HuH-7.5 (cell line): ENCODE data around the gene TULP4.

Source experiments
- DNase-seq: peaks from one replicate; pipeline ENCODE4 v3.0.0; 2011; ENCODE audit warnings: low spot score

The TULP4 gene

GRCh38 chr6:158418501-158418900 is 106.2 kb downstream of the TULP4 start:
- no peak for DNase-seq

DNA sequence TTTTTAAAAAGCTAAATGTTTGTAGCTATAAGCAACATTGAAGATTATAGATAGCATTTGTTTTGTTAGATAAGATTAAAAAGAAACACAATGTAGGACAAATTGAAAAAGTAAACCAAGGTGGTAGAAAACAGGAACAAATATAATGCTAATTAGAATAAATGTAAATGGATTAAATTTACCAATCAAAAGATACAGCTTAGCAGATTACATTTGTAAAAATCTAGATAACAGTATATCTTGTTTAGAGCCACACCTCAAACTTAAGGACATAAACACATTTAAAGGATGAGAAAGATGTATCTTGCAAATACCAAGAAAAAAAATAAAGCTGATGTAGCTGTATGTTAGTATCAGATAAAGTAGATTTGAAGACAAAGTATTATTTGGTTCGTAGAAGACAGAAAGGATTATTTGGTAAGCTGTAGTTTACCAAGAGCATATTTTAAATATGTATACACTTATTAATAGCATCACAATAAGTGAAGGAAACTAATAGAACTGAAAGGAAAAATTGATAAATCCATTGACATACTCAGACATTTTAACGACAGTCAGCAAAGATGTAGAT is 107.2 kb downstream of the TULP4 start:
- no peak for DNase-seq

DNA sequence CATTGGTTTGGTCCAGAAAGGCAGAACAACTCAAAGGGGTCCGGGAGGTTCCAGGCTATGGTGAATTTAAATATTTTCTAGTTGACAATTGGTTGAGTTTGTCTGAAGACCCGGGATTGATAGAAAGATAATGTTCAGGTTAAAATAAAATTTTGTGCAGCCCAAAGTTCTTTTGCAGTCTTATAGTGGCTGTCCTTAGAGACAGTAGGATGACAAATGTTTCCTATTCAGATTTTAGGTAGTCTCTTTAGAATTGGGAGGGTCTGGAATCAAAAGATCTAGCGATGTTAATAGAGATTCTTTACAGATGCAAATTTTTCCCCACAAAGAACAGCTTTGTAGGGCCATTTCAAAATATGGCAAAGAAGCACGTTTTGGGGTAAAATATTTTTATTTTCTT is 109.1 kb downstream of the TULP4 start:
- no peak for DNase-seq

- no peak for DNase-seq
These were observed 110.5 kb downstream of the TULP4 start for GRCh38 chr6:158422629-158423238.

GRCh38 chr6:158431036-158431435 is 118.8 kb downstream of the TULP4 start:
- no peak for DNase-seq

DNA sequence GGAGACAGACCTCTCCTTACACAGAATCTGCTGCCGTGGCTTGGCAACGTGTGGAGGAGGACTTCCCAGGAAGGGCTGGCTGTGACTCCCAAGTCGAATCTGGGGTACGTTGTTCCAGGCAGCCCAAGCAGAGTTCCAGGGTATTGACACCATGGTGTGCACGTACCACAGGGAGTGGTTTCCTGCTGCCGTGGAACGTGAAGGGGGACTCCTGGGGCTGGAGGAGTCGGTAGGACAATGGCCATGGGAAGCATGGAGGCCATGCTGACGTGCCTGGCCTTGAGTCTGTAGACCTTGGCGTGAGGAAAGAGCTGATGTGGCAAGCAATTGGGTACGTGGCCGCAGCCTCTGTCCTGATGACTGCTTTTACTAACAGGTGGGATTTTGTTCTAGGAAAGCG is 119.3 kb downstream of the TULP4 start:
- no peak for DNase-seq

GRCh38 chr6:158437571-158437970 is 125.3 kb downstream of the TULP4 start:
- no peak for DNase-seq

DNA sequence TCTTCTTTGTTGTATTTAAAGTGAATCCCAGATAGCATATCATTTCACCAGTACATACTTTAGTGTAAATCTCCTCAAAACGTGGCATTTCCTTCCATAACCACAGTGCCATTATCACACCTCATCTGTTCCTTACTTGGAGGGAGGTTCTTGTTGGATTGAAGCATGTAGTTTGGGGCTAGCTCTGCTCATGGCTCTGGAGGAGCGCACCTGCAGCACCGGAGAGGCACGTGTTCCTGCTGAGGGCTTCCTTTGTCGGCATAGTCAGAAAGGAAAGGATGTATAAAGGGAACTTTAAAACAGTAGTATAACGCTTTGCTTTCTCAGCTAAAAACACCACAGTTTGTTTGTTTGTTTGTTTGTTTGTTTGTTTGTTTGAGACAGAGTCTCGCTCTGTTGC is 126.0 kb downstream of the TULP4 start:
- DNase-seq, result no peak

- DNase-seq, result no peak
These were observed 127.0 kb downstream of the TULP4 start for GRCh38 chr6:158439255-158439654.

DNA sequence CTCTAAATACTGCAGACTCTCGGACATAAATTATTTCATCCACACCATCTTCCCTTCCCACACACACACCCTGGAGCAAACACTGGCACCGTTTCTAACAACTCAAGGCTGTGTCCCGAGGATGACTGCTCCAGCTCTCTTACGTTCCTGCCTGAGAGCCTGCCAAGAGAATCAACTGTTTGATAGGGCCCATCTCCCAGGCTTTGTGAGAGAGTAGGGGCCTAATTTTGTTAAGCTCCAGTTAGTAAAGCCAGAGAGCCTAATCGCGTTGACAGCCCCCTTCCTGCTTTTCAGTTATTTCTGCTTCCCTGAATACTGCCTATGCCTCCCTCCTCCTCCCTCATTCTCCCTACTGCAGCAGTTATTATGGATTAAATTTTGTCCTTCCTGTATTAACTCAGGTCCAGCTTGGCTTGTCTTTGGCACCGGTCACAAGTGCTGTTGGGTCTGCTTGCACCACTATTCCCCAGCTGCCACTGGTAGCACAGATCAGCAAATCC is 129.5 kb downstream of the TULP4 start:
- DNase-seq, result no peak

DNA sequence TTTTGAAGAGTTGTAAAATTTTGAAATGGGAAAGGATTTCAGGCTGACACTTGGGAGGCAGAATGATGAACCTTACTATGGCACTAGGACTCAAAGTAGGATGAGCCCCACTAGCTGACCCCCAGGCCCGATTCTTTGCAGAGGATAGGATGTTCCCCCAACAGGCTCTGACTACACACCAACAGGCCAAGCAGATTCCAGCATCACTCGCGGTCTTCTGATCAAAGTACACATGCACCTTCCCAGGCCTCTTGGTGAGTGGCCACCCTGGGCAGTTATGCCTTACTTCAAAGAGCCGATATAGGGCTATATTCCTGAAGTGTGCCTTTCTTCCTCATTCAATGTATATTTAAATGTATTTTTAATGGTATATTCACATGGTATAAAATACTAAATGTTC is 130.0 kb downstream of the TULP4 start:
- DNase-seq, result no peak

GRCh38 chr6:158445426-158446085 is 133.3 kb downstream of the TULP4 start:
- no peak for DNase-seq

DNA sequence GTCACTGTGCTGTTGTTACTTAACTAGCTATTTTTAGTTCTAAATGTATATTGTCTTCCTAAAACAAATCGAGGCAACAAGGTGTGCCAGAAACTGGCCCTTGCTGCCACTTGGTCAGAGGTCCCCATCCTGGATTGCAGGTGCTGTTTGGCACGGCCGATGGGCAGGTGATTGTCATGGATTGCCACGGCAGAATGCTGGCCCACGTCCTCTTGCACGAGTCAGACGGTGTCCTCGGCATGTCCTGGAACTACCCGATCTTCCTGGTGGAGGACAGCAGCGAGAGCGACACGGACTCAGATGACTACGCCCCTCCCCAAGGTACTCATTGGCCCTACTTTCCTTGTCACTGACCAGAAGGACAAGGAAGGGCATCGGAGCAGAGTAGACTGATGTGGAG is 136.6 kb downstream of the TULP4 start:
- no peak for DNase-seq

DNA sequence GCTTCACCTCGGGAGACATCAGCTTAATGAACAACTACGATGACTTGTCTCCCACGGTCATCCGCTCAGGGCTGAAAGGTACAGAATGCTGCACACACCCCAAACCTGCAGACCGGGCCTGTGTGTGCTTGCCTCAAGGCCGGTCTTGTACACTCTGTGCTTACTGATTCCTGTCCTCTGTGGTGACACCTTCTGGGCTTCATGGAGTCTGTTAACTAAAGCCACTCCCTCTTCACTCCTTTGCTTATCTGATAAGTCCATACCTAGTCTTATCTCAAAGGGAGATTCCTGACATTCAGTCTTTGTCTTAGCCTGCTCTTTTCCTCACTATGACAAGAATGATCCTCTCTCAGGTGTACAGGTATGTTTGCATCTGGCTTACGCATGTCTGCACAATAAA is 139.9 kb downstream of the TULP4 start:
- DNase-seq, result no peak

- no peak for DNase-seq
These were observed 144.9 kb downstream of the TULP4 start for GRCh38 chr6:158457131-158457530.

DNA sequence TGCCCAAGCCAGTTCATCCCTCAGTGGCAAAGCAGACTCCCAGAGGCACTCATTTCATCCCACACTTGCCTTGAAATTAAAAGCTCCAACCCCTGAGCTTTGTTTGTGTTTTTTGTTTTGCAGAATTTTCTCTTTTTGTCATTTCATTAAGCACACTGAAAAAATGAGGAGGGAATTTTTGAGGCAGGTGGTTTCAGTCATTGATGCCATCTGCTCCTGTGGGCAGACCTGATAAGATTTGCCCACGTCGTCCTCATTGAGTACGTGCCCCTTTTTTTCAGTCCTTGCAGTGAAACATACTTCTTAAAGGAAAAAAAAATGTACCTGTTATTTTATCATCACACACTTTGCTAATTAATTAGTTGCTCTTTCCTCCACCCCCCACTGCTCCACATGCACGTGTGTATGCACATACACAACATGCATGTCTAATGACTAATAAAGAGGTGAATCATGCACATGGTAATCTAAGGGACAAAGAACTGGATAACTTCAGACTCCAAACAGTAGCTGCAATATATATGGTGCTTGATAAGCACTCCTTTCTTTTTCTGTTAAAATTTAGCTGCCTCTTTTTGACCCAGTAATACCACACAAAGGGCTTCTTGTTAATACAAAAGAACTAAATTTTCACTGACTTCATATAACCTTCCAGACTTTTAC is 145.5 kb downstream of the TULP4 start:
- DNase-seq, result no peak

GRCh38 chr6:158459726-158460125 is 147.5 kb downstream of the TULP4 start:
- DNase-seq, result no peak

DNA sequence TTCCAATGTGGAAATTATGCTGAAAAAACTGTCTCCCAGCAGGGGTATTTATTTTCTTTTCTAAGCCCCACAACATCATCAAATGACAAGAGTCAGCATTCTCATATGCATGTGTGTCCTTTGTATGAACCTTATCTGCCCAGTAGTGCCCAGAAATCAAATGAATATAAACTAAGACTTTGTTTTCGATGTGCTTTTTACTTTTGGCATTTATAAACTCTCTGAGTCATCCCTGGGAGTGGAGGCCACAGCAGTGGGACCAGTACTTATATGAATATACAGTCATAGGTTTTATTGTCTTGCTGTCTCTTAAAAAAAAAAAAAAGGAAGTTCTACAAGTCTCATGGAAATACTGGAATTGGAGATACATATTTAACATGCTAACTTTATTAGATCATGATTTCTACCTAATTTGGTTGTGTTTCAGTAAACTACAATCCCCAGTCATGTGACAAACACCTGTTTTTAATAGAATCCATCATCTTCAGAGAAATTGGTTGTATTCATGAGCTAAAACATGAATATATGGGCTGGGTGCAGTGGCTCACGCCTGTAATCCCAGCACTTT is 148.4 kb downstream of the TULP4 start:
- no peak for DNase-seq

DNA sequence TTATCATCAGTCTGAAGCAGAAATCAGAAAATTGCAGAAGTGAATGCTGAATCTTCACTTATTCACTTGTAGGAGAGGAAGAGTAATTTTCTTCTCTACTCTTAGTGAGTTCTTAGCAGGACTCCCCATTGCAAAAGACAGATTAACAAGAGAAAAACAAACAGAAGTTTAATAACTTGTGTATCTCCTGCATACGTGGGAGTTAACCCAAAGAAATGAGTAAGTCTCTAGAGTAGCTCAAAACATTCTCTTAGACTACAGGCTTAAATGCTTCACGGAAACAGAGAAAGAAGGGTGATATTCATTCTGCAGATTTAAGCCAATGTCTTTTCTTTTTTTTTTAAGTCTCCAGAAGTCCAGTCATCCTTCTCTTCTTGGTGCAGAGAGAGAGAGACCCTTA is 149.7 kb downstream of the TULP4 start:
- DNase-seq, result no peak

- no peak for DNase-seq
These were observed 152.2 kb downstream of the TULP4 start for GRCh38 chr6:158464483-158464882.

DNA sequence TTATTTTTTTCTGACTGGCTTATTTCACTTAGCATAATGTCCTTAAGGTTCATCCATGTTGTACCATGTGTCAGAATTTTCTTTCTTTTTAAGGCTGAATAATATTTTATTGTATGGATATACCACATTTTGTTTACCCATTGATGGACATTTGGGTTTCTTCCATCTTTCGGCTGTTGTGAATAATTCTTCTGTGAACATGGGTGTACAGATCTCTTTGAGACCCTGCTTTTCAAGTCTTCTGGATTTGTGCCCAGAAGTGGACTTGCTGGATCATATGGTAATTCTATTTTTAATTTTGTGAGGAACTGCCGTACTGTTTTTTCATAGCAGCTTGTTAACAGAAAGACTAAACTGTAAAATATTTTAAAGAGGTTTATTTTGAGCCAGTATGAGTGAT is 153.0 kb downstream of the TULP4 start:
- no peak for DNase-seq

DNA sequence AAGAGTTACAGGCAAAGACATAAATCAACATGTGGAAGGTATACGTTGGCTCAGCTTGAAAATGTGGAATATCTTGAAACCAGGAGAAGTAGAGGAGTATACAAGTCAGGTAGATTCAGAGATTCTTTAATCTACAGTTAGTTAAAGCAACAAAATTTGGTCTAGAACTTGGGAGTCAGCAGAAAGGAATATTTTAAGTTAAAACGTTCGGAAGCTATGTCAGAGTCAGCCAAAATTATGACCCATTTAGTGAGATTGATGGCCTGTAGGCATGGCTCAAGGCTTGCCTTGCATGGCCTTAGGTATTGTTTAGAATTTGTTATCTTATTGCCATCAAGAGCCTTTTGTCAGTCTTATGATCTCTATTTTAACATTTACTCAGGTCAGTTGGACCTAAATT is 153.5 kb downstream of the TULP4 start:
- no peak for DNase-seq

- DNase-seq, result no peak
These were observed 155.7 kb downstream of the TULP4 start for GRCh38 chr6:158467923-158468322.
